Measurements from ENCODE around the gene TNFRSF18.

- no peak for TF ChIP-seq YY1 (IDR thresholded peaks at IDR 0.05; ENCODE audit: insufficient read depth, insufficient read length)
- TF ChIP-seq ZNF274 (IDR thresholded peaks at IDR 0.05; ENCODE audit: low read depth, low read length) = no peak
- TF ChIP-seq SUZ12 (IDR thresholded peaks at IDR 0.05; ENCODE audit: extremely low read depth, insufficient read depth, insufficient read length) = no peak
Measured at GRCh38 chr1:1163538-1164070, 42.8 kb downstream of the TNFRSF18 start.
